ENCODE measurements around the gene ABCD1.

DNA sequence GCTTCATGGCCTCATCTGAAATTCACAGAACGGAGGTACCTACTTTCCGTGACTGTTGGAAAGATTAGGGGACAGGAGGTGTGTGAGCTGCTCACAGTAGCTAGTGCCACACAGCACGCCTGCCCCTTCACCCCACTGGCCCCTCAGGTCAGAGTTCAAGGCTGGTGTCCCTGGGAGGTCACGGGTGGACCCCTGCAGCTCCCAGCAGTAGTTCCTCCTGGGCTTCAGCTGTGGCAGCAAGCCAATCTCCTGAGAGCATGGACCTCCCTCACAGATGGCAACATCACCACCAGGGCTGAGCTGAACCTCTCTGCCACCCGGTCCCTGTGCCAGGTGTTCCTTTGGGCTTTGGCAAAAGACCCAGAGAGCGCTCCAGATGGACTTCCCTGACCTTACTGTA lies 67.7 kb downstream of the ABCD1 start:
- TF ChIP-seq, protein P1, sequence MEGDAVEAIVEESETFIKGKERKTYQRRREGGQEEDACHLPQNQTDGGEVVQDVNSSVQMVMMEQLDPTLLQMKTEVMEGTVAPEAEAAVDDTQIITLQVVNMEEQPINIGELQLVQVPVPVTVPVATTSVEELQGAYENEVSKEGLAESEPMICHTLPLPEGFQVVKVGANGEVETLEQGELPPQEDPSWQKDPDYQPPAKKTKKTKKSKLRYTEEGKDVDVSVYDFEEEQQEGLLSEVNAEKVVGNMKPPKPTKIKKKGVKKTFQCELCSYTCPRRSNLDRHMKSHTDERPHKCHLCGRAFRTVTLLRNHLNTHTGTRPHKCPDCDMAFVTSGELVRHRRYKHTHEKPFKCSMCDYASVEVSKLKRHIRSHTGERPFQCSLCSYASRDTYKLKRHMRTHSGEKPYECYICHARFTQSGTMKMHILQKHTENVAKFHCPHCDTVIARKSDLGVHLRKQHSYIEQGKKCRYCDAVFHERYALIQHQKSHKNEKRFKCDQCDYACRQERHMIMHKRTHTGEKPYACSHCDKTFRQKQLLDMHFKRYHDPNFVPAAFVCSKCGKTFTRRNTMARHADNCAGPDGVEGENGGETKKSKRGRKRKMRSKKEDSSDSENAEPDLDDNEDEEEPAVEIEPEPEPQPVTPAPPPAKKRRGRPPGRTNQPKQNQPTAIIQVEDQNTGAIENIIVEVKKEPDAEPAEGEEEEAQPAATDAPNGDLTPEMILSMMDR (IDR thresholded peaks at IDR 0.05) = no peak
- no peak for TF ChIP-seq POLR2A (IDR thresholded peaks at IDR 0.05)
- no peak for TF ChIP-seq POLR2AphosphoS5 (IDR thresholded peaks at IDR 0.05; ENCODE audit: insufficient read depth in 1 of 2, low read depth in 1 of 2)
